OCI-LY1 (cell line): ENCODE data around the gene CACHD1.

ENCODE experiments used
- H2AFZ ChIP-seq: fragments of 200-600 bp; sonication (generic), shearing (Covaris generic); 2 replicates; pipeline ENCODE4 v1.6.0; 2014; ENCODE audit warnings: antibody characterized with exemption, mild to moderate bottlenecking, low read length
- H3F3A ChIP-seq: fragments of 200-600 bp; sonication (generic), shearing (Covaris generic); 2 replicates; pipeline ENCODE4 v1.6.0; 2014; ENCODE audit warnings: mild to moderate bottlenecking, antibody characterized with exemption, low read length, moderate library complexity; ENCODE audit not compliant: insufficient read depth
- H3K27ac ChIP-seq: fragments of 200-600 bp; sonication (generic); 2 replicates; pipeline ENCODE4 v1.5.1; 2014; ENCODE audit warnings: low read length, mixed run types, mild to moderate bottlenecking, low read depth; ENCODE audit not compliant: poor library complexity, severe bottlenecking
- H3K27me3 ChIP-seq: fragments of 200-600 bp; sonication (generic); 2 replicates; pipeline ENCODE4 v1.6.0; 2014; ENCODE audit warnings: antibody characterized with exemption, mild to moderate bottlenecking, low read length, moderate library complexity; ENCODE audit not compliant: insufficient read depth
- H3K36me3 ChIP-seq: fragments of 200-600 bp; sonication (generic); 2 replicates; pipeline ENCODE4 v1.6.1; 2014; ENCODE audit warnings: mild to moderate bottlenecking, antibody characterized with exemption, low read length, moderate library complexity, mixed read lengths; ENCODE audit not compliant: insufficient read depth
- H3K4me1 ChIP-seq: fragments of 200-600 bp; sonication (generic); 2 replicates; pipeline ENCODE4 v1.5.1; 2014; ENCODE audit warnings: mild to moderate bottlenecking, low read length, moderate library complexity; ENCODE audit not compliant: insufficient read depth, severe bottlenecking
- H3K4me2 ChIP-seq: fragments of 200-600 bp; sonication (generic), shearing (Covaris generic); 2 replicates; pipeline ENCODE4 v1.6.1; 2014; ENCODE audit warnings: low read length
- H3K4me3 ChIP-seq: fragments of 200-600 bp; sonication (generic); 2 replicates; pipeline ENCODE4 v1.5.1; 2014; ENCODE audit warnings: low read length, low read depth, mild to moderate bottlenecking, mixed read lengths; ENCODE audit not compliant: poor library complexity, severe bottlenecking
- H3K79me2 ChIP-seq: fragments of 200-600 bp; shearing (Covaris generic); 2 replicates; pipeline ENCODE4 v1.6.1; 2016; ENCODE audit warnings: mixed run types, low read length, mixed read lengths; ENCODE audit not compliant: insufficient read depth
- H3K9ac ChIP-seq: fragments of 200-600 bp; sonication (generic), shearing (Covaris generic); 2 replicates; pipeline ENCODE4 v1.6.1; 2014; ENCODE audit warnings: mild to moderate bottlenecking, low read length, mixed read lengths
- H3K9me2 ChIP-seq: fragments of 200-600 bp; sonication (generic), shearing (Covaris generic); 2 replicates; pipeline ENCODE4 v1.6.1; 2014; ENCODE audit warnings: low read depth, mild to moderate bottlenecking, low read length, mixed read lengths
- H3K9me3 ChIP-seq: fragments of 200-600 bp; shearing (Covaris generic); 2 replicates; pipeline ENCODE4 v1.6.1; 2014; ENCODE audit warnings: low read length, mixed read lengths
- H4K20me1 ChIP-seq: fragments of 200-600 bp; sonication (generic), shearing (Covaris generic); 2 replicates; pipeline ENCODE4 v1.6.0; 2016; ENCODE audit warnings: mild to moderate bottlenecking, low read length; ENCODE audit not compliant: insufficient read depth
- CTCF ChIP-seq: fragments of 200-600 bp; sonication (generic), shearing (Covaris generic); IDR thresholded peaks from 2 replicates; pipeline ENCODE4 v1.5.1; 2017; ENCODE audit warnings: mild to moderate bottlenecking, antibody characterized with exemption, low read length, moderate library complexity, mixed read lengths
- EZH2 ChIP-seq: fragments of 200-600 bp; sonication (generic), shearing (Covaris generic); IDR thresholded peaks from 2 replicates; pipeline ENCODE4 v1.8.0; 2017; ENCODE audit warnings: borderline replicate concordance, mixed run types, mild to moderate bottlenecking, antibody characterized with exemption, low read length, moderate library complexity, mixed read lengths

CACHD1 gene

GRCh38 chr1:64453688-64454087, 16.2 kb upstream of the CACHD1 start:
- Histone ChIP-seq H3K9me3 (no peaks in the 10 kb centered on the region), H3K27ac (no peak overlapping the region), H3K27me3 (no peaks in the 10 kb centered on the region), H3K4me1 (no peaks in the 10 kb centered on the region), H2AFZ (no peak overlapping the region), H3K4me3 (no peak overlapping the region), H3F3A (no peaks in the 10 kb centered on the region), H3K9ac (no peak overlapping the region), H3K79me2 (no peaks in the 10 kb centered on the region), H3K9me2 (no peaks in the 10 kb centered on the region), H3K36me3 (no peaks in the 10 kb centered on the region), H4K20me1 (no peaks in the 10 kb centered on the region), H3K4me2 (no peak overlapping the region)
- TF ChIP-seq CTCF (no peak), EZH2 (no peak)

DNA sequence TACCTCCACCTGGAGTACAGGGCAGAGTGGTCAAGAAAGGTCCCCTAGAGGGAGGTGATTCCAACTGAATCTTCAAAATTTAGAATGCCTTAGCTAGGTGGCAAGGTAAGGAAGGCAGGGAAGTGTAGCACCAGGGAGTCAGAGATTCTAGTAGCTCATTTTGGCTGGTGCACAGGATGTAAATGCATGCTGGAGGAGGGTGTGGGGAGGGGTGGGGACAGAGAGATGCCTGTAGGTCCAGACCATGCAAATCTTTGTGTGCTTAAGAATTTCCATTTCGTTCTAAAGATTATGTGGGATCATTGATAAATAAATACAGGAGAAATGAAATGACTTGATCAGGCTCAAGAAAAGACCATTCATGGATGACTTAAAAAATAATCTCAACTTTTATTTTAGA, 11.0 kb upstream of the CACHD1 start:
- no peaks in the 10 kb centered on the region for H3K9me2 ChIP-seq
- TF ChIP-seq EZH2 (no peak), CTCF (no peak)
- no peaks in the 10 kb centered on the region for H3K27me3 ChIP-seq
- no peaks in the 10 kb centered on the region for H3K79me2 ChIP-seq
- no peaks in the 10 kb centered on the region for H3K4me1 ChIP-seq
- H4K20me1 ChIP-seq, result no peaks in the 10 kb centered on the region
- H3K9me3 ChIP-seq, result no peaks in the 10 kb centered on the region
- no peak overlapping the region for H2AFZ ChIP-seq
- H3F3A ChIP-seq, result no peaks in the 10 kb centered on the region
- no peak overlapping the region for H3K27ac ChIP-seq
- H3K9ac ChIP-seq, result no peak overlapping the region
- H3K36me3 ChIP-seq, result no peaks in the 10 kb centered on the region
- H3K4me2 ChIP-seq, result no peak overlapping the region
- H3K4me3 ChIP-seq, result no peak overlapping the region

- H3K79me2 ChIP-seq, result no peaks in the 10 kb centered on the region
- TF ChIP-seq CTCF, result no peak
- no peak for TF ChIP-seq EZH2
- no peaks in the 10 kb centered on the region for H3K9me2 ChIP-seq
- no peaks in the 10 kb centered on the region for H3K9me3 ChIP-seq
- no peaks in the 10 kb centered on the region for H3F3A ChIP-seq
- no peak overlapping the region for H3K4me2 ChIP-seq
- H3K36me3 ChIP-seq, result no peaks in the 10 kb centered on the region
- H3K27ac ChIP-seq, result no peak overlapping the region
- H3K27me3 ChIP-seq, result no peaks in the 10 kb centered on the region
- H2AFZ ChIP-seq, result no peak overlapping the region
- H3K9ac ChIP-seq, result no peak overlapping the region
- no peaks in the 10 kb centered on the region for H4K20me1 ChIP-seq
- no peak overlapping the region for H3K4me3 ChIP-seq
- H3K4me1 ChIP-seq, result no peaks in the 10 kb centered on the region
Observed at GRCh38 chr1:64459743-64460142, 10.2 kb upstream of the CACHD1 start.
